Keratinocyte (primary cell): ENCODE results near the gene AKAP13. TPM values are rescaled to one million over a fixed set of nuclear protein-coding genes. Genes with fewer than 3 reads are reported as not detected.

Source experiments
- DNase-seq: peaks from one replicate; pipeline ENCODE4 v3.0.0-alpha.2; 2011; ENCODE audit warnings: low read depth, missing footprints, low spot score
- FAIRE-seq: peaks from 2 replicates; lab custom pipeline; 2011; peaks lifted over from hg19 to GRCh38; lab: Jason Lieb, UNC
- H2AFZ ChIP-seq: 2 replicates; pipeline ENCODE4 v1.6.0; 2012; ENCODE audit warnings: low read length, control low read depth, inconsistent platforms; ENCODE audit not compliant: control insufficient read depth
- H3K27ac ChIP-seq: 2 replicates; pipeline ENCODE4 v1.5.1; 2011; ENCODE audit warnings: low read length; ENCODE audit not compliant: control insufficient read depth, insufficient read depth
- H3K27me3 ChIP-seq: 3 replicates; pipeline ENCODE4 v1.6.0; 2011; ENCODE audit warnings: low read length; ENCODE audit not compliant: control insufficient read depth, insufficient read depth; ENCODE audit errors: extremely low read depth
- H3K36me3 ChIP-seq, 2 experiments: 2 replicates in 1 of 2; 3 replicates in 1 of 2; pipeline ENCODE4 v1.5.1; 2011; ENCODE audit warnings: low read length in 2 of 2, mild to moderate bottlenecking in 1 of 2; ENCODE audit not compliant: control insufficient read depth in 2 of 2, insufficient read depth in 2 of 2; ENCODE audit errors: extremely low read depth in 1 of 2
- H3K4me1 ChIP-seq: 3 replicates; pipeline ENCODE4 v1.5.1; 2011; ENCODE audit warnings: low read length; ENCODE audit not compliant: control insufficient read depth, insufficient read depth; ENCODE audit errors: extremely low read depth
- H3K4me2 ChIP-seq: 3 replicates; pipeline ENCODE4 v1.6.0; 2011; ENCODE audit warnings: low read depth, low read length; ENCODE audit not compliant: control insufficient read depth, insufficient read depth; ENCODE audit errors: extremely low read depth
- H3K4me3 ChIP-seq, 3 experiments: fragments of 200-600 bp in 1 of 3; sonication (generic) in 1 of 3; 2 replicates in 2 of 3; 3 replicates in 1 of 3; pipeline ENCODE4 v1.5.1; 2011 to 2016; ENCODE audit warnings: low read length in 3 of 3, mild to moderate bottlenecking in 3 of 3, control low read depth in 2 of 3, inconsistent platforms in 1 of 3, low read depth in 1 of 3, mixed read lengths in 1 of 3, mixed run types in 1 of 3, moderate library complexity in 1 of 3; ENCODE audit not compliant: control insufficient read depth in 2 of 3, insufficient read depth in 2 of 3; ENCODE audit errors: extremely low read depth in 1 of 3
- H3K79me2 ChIP-seq: 2 replicates; pipeline ENCODE4 v1.6.0; 2012; ENCODE audit warnings: low read length; ENCODE audit not compliant: control insufficient read depth, insufficient read depth
- H3K9ac ChIP-seq: 3 replicates; pipeline ENCODE4 v1.6.0; 2011; ENCODE audit warnings: low read length; ENCODE audit not compliant: control insufficient read depth, insufficient read depth; ENCODE audit errors: extremely low read depth
- H3K9me1 ChIP-seq: 3 replicates; pipeline ENCODE4 v1.6.0; 2011; ENCODE audit warnings: low read length; ENCODE audit not compliant: control insufficient read depth, insufficient read depth; ENCODE audit errors: extremely low read depth
- H3K9me3 ChIP-seq: 2 replicates; pipeline ENCODE4 v1.5.1; 2012; ENCODE audit warnings: low read depth, low read length; ENCODE audit not compliant: control insufficient read depth
- H4K20me1 ChIP-seq: 3 replicates; pipeline ENCODE4 v1.6.0; 2011; ENCODE audit warnings: low read length; ENCODE audit not compliant: control insufficient read depth, insufficient read depth; ENCODE audit errors: extremely low read depth
- EZH2 ChIP-seq: IDR thresholded peaks from one replicate; pipeline ENCODE4 v1.6.1; 2012; ENCODE audit warnings: inconsistent platforms, mild to moderate bottlenecking, low read length, moderate library complexity
- dilution Hi-C: fragments of 300-500 bp; cut with MboI; formaldehyde crosslinking; loops from one replicate; pipeline ENCODE4 v1.7.0; 2020; ENCODE audit warnings: low sequenced_read_pairs; ENCODE audit not compliant: extremely low pct_ligation_motif_present
- polyA plus RNA-seq, 5 experiments: library from polyadenylated mRNA; depleted of rRNA in 3 of 5; stranded (reverse) in 3 of 5; stranded (forward) in 1 of 5; unstranded in 1 of 5; fragments of >200 nt; gene quantifications; 1 replicate in 1 of 5; 2 replicates in 3 of 5; 3 replicates in 1 of 5; pipeline versions ENCODE4 v1.2.1 to v1.2.3, GENCODE V29; 2011 to 2012; ENCODE audit warnings: missing spikeins in 2 of 5, low read depth in 1 of 5, low replicate concordance in 1 of 5
- TF ChIP-seq, protein P1 (sequence below), 3 experiments: IDR thresholded peaks in 1 of 3; conservative IDR thresholded peaks in 1 of 3; optimal IDR thresholded peaks in 1 of 3; 2 replicates in 2 of 3; 3 replicates in 1 of 3; pipeline versions ENCODE3 to v1.5.1; 2011; ENCODE audit warnings: low read length in 3 of 3, mild to moderate bottlenecking in 3 of 3, moderate library complexity in 2 of 3, control low read depth in 1 of 3, inconsistent platforms in 1 of 3; ENCODE audit not compliant: insufficient read depth in 2 of 3; ENCODE audit errors: extremely low read depth in 1 of 3

AKAP13 gene
- polyA plus RNA-seq, 1 donor (not counting 4 experiments of a cell fraction or from before 2014, with no cell fraction given) = 16.7 TPM

DNA sequence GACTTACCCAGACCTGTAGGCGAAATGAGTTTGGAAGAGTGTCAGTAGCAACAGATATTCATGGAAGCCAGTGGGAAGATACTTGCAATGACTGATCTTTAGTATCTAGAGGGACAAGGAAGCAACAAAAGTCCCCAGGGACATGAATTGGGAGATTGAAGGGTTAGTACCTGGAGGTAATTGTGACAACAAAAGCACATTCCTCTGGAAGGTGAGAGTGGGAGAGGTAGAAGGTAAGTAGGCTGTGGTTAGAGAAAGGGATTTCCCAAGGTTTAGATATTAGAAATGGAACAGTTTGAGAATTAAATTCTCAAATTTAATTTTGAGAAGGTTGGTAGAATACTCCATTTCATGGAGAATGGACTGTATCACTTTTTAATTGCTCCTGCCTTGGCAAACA, 191.4 kb downstream of the AKAP13 start:
- dilution Hi-C loops = no loop called here

DNA sequence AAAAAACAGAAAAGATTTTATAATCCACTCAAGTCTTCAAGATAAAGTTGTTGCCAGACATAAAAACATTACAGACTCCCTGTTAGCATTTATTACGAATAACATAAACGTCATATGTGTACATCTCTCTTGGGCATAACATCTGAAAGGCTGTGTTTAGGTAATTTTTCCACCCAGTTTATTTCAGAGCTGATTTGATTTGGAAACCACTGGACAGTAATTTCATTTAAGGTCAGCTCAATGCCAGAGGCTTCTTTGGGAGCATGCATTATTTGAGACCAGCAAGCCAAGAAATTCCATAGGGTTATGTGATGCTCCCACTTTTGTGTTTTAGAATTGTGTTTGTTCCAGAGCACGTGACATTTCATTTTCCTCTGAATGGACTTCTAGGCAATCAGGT, 196.0 kb downstream of the AKAP13 start:
- FAIRE-seq (no peak), DNase-seq (no peak)
- no peak overlapping the region for H3K9ac ChIP-seq
- H3K27me3 ChIP-seq = no peaks in the 10 kb centered on the region
- TF ChIP-seq, protein P1, sequence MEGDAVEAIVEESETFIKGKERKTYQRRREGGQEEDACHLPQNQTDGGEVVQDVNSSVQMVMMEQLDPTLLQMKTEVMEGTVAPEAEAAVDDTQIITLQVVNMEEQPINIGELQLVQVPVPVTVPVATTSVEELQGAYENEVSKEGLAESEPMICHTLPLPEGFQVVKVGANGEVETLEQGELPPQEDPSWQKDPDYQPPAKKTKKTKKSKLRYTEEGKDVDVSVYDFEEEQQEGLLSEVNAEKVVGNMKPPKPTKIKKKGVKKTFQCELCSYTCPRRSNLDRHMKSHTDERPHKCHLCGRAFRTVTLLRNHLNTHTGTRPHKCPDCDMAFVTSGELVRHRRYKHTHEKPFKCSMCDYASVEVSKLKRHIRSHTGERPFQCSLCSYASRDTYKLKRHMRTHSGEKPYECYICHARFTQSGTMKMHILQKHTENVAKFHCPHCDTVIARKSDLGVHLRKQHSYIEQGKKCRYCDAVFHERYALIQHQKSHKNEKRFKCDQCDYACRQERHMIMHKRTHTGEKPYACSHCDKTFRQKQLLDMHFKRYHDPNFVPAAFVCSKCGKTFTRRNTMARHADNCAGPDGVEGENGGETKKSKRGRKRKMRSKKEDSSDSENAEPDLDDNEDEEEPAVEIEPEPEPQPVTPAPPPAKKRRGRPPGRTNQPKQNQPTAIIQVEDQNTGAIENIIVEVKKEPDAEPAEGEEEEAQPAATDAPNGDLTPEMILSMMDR (optimal IDR thresholded peaks at IDR 0.05 in 1 of 3, IDR thresholded peaks at IDR 0.05 in 1 of 3, conservative IDR thresholded peaks at IDR 0.05 in 1 of 3; ENCODE audit: extremely low read depth in 1 of 3, insufficient read depth in 2 of 3, low read length in 3 of 3) = no peak
- TF ChIP-seq EZH2 = no peak
- H2AFZ ChIP-seq = no peak overlapping the region
- dilution Hi-C loops = no loop called here
- no peaks in the 10 kb centered on the region for H3K9me3 ChIP-seq
- H3K4me3 ChIP-seq = no peak overlapping the region
- no peaks in the 10 kb centered on the region for H3K4me1 ChIP-seq
- H3K9me1 ChIP-seq = no peaks in the 10 kb centered on the region
- H4K20me1 ChIP-seq = no peaks in the 10 kb centered on the region
- H3K4me2 ChIP-seq = no peak overlapping the region
- peaks cover 13 to 18% of the 10 kb centered on the region in 2 experiments for H3K36me3 ChIP-seq
- H3K79me2 ChIP-seq = no peaks in the 10 kb centered on the region
- no peak overlapping the region for H3K27ac ChIP-seq

More for the DNA sequence above, 191.4 kb downstream of the AKAP13 start:
- Histone ChIP-seq H3K27ac (no peak overlapping the region), H3K27me3 (no peaks in the 10 kb centered on the region), H4K20me1 (no peaks in the 10 kb centered on the region), H3K36me3 (no peaks in the 10 kb centered on the region), H3K9me3 (no peaks in the 10 kb centered on the region), H3K4me3 (no peak overlapping the region), H3K79me2 (no peaks in the 10 kb centered on the region), H3K9ac (no peak overlapping the region), H3K9me1 (no peaks in the 10 kb centered on the region), H3K4me1 (no peaks in the 10 kb centered on the region), H2AFZ (no peak overlapping the region), H3K4me2 (no peak overlapping the region)
- FAIRE-seq = no peak
- no peak for TF ChIP-seq EZH2
- no peak for DNase-seq
